DOHH2 (cell line): ENCODE measurements around the gene XIRP2.

Experiments
- EZH2phosphoT487 ChIP-seq: fragments of 200-600 bp; sonication (generic); IDR thresholded peaks from 2 replicates; pipeline ENCODE4 v1.6.1; 2017; ENCODE audit warnings: borderline replicate concordance, mild to moderate bottlenecking, antibody characterized with exemption, low read length, moderate library complexity, mixed read lengths
- TF ChIP-seq, protein P1 (sequence below): fragments of 200-600 bp; sonication (generic); IDR thresholded peaks from one replicate; pipeline ENCODE4 v1.5.1; 2014; ENCODE audit warnings: antibody characterized with exemption, mild to moderate bottlenecking, low read depth, low read length; ENCODE audit not compliant: poor library complexity, severe bottlenecking

DNA sequence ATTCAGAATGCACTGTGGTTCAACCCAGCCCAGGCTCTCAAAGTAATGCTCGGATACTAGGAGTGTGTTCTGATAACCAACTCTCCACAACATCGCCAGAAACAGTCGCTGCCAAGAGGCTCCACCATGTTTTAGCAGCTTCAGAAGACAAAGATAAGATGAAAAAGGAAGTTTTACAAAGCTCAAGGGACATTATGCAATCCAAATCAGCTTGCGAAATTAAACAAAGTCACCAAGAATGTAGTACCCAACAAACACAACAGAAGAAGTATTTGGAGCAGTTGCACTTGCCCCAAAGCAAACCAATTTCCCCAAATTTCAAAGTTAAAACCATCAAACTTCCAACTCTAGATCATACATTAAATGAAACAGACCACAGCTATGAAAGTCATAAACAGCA, 360.9 kb downstream of the XIRP2 start:
- no peak for TF ChIP-seq EZH2phosphoT487
- TF ChIP-seq, protein P1, sequence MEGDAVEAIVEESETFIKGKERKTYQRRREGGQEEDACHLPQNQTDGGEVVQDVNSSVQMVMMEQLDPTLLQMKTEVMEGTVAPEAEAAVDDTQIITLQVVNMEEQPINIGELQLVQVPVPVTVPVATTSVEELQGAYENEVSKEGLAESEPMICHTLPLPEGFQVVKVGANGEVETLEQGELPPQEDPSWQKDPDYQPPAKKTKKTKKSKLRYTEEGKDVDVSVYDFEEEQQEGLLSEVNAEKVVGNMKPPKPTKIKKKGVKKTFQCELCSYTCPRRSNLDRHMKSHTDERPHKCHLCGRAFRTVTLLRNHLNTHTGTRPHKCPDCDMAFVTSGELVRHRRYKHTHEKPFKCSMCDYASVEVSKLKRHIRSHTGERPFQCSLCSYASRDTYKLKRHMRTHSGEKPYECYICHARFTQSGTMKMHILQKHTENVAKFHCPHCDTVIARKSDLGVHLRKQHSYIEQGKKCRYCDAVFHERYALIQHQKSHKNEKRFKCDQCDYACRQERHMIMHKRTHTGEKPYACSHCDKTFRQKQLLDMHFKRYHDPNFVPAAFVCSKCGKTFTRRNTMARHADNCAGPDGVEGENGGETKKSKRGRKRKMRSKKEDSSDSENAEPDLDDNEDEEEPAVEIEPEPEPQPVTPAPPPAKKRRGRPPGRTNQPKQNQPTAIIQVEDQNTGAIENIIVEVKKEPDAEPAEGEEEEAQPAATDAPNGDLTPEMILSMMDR, result no peak
